ENCODE data around the gene SPAG17. TPM values are rescaled to one million over a fixed set of nuclear protein-coding genes. Genes with fewer than 3 reads are reported as not detected.

The SPAG17 gene
- polyA plus RNA-seq, 1 donor from 2014 or later: not detected

- Mint-ChIP-seq H3K36me3 (no peaks in the 10 kb centered on the region), H3K4me1 (no peaks in the 10 kb centered on the region), H3K4me3 (no peak overlapping the region), H3K27ac (peak overlapping the region in 1 of 3 donors; percentile 20), H3K27me3 (peaks cover 4% of the 10 kb centered on the region), H3K9me3 (peaks cover 0 to 2% (median 0%) of the 10 kb centered on the region in 3 donors)
These were observed 66.1 kb downstream of the SPAG17 start for GRCh38 chr1:118118873-118119463.

- Mint-ChIP-seq H3K4me3 (no peak overlapping the region), H3K27ac (no peak overlapping the region), H3K27me3 (peaks cover 6% of the 10 kb centered on the region), H3K36me3 (no peaks in the 10 kb centered on the region), H3K9me3 (peaks cover 0 to 2% (median 0%) of the 10 kb centered on the region in 3 donors), H3K4me1 (no peaks in the 10 kb centered on the region)
These were observed 66.6 kb downstream of the SPAG17 start for GRCh38 chr1:118118469-118118868.

- Mint-ChIP-seq H3K4me3 (no peak overlapping the region), H3K4me1 (no peaks in the 10 kb centered on the region), H3K27ac (no peak overlapping the region), H3K9me3 (peaks cover 0 to 2% (median 0%) of the 10 kb centered on the region in 3 donors), H3K27me3 (peaks cover 6% of the 10 kb centered on the region), H3K36me3 (no peaks in the 10 kb centered on the region)
These were observed 67.5 kb downstream of the SPAG17 start for GRCh38 chr1:118117521-118117920.

- no peaks in the 10 kb centered on the region for H3K4me1 Mint-ChIP-seq
- no peak overlapping the region for H3K4me3 Mint-ChIP-seq
- H3K27me3 Mint-ChIP-seq: peaks cover 6% of the 10 kb centered on the region
- H3K36me3 Mint-ChIP-seq: no peaks in the 10 kb centered on the region
- peaks cover 0 to 2% (median 0%) of the 10 kb centered on the region in 3 donors for H3K9me3 Mint-ChIP-seq
- H3K27ac Mint-ChIP-seq: no peak overlapping the region
These were observed 68.1 kb downstream of the SPAG17 start for GRCh38 chr1:118116909-118117308.

- Mint-ChIP-seq H3K36me3 (no peaks in the 10 kb centered on the region), H3K9me3 (peaks cover 0 to 2% (median 0%) of the 10 kb centered on the region in 3 donors), H3K4me3 (no peak overlapping the region), H3K27me3 (peaks cover 6% of the 10 kb centered on the region), H3K4me1 (no peaks in the 10 kb centered on the region), H3K27ac (no peak overlapping the region)
These were observed 68.6 kb downstream of the SPAG17 start for GRCh38 chr1:118116401-118116800.

GRCh38 chr1:118115567-118116295, 69.3 kb downstream of the SPAG17 start:
- Mint-ChIP-seq H3K9me3 (peaks cover 0 to 2% (median 0%) of the 10 kb centered on the region in 3 donors), H3K27ac (no peak overlapping the region), H3K27me3 (peaks cover 6% of the 10 kb centered on the region), H3K4me1 (no peaks in the 10 kb centered on the region), H3K36me3 (no peaks in the 10 kb centered on the region), H3K4me3 (no peak overlapping the region)

GRCh38 chr1:118113261-118113660, 71.8 kb downstream of the SPAG17 start:
- peaks cover 6% of the 10 kb centered on the region for H3K27me3 Mint-ChIP-seq
- no peak overlapping the region for H3K27ac Mint-ChIP-seq
- no peaks in the 10 kb centered on the region for H3K4me1 Mint-ChIP-seq
- no peak overlapping the region for H3K4me3 Mint-ChIP-seq
- H3K9me3 Mint-ChIP-seq: peaks cover 0 to 2% (median 0%) of the 10 kb centered on the region in 3 donors
- no peaks in the 10 kb centered on the region for H3K36me3 Mint-ChIP-seq

GRCh38 chr1:118110580-118110979, 74.4 kb downstream of the SPAG17 start:
- Mint-ChIP-seq H3K36me3 (no peaks in the 10 kb centered on the region), H3K4me3 (no peak overlapping the region), H3K27ac (no peak overlapping the region), H3K27me3 (peaks cover 5% of the 10 kb centered on the region), H3K9me3 (no peaks in the 10 kb centered on the region), H3K4me1 (no peaks in the 10 kb centered on the region)

- Mint-ChIP-seq H3K36me3 (no peaks in the 10 kb centered on the region), H3K4me1 (no peaks in the 10 kb centered on the region), H3K27me3 (peaks cover 2% of the 10 kb centered on the region), H3K4me3 (no peak overlapping the region), H3K9me3 (no peaks in the 10 kb centered on the region), H3K27ac (no peak overlapping the region)
These were observed 80.1 kb downstream of the SPAG17 start for GRCh38 chr1:118104951-118105350.

GRCh38 chr1:118102445-118102844, 82.6 kb downstream of the SPAG17 start:
- Mint-ChIP-seq H3K27me3 (peaks cover 2% of the 10 kb centered on the region), H3K27ac (no peak overlapping the region), H3K4me3 (no peak overlapping the region), H3K9me3 (no peaks in the 10 kb centered on the region), H3K36me3 (no peaks in the 10 kb centered on the region), H3K4me1 (no peaks in the 10 kb centered on the region)

GRCh38 chr1:118101999-118102398, 83.0 kb downstream of the SPAG17 start:
- Mint-ChIP-seq H3K4me1 (no peaks in the 10 kb centered on the region), H3K27ac (no peak overlapping the region), H3K9me3 (no peaks in the 10 kb centered on the region), H3K4me3 (no peak overlapping the region), H3K27me3 (no peaks in the 10 kb centered on the region), H3K36me3 (no peaks in the 10 kb centered on the region)

- H3K4me1 Mint-ChIP-seq: no peaks in the 10 kb centered on the region
These were observed 83.5 kb downstream of the SPAG17 start for GRCh38 chr1:118101515-118101844.

GRCh38 chr1:118100686-118101514, 84.1 kb downstream of the SPAG17 start:
- Mint-ChIP-seq H3K4me1 (no peaks in the 10 kb centered on the region), H3K27me3 (peaks cover 1% of the 10 kb centered on the region), H3K36me3 (no peaks in the 10 kb centered on the region), H3K27ac (no peak overlapping the region), H3K4me3 (no peak overlapping the region), H3K9me3 (no peaks in the 10 kb centered on the region)

More at GRCh38 chr1:118101515-118101844, 83.5 kb downstream of the SPAG17 start:
- H3K27me3 Mint-ChIP-seq: no peaks in the 10 kb centered on the region
- H3K27ac Mint-ChIP-seq: no peak overlapping the region
- no peaks in the 10 kb centered on the region for H3K36me3 Mint-ChIP-seq
- H3K9me3 Mint-ChIP-seq: no peaks in the 10 kb centered on the region
- no peak overlapping the region for H3K4me3 Mint-ChIP-seq

- H3K4me1 Mint-ChIP-seq: no peaks in the 10 kb centered on the region
- no peaks in the 10 kb centered on the region for H3K36me3 Mint-ChIP-seq
- H3K27me3 Mint-ChIP-seq: peaks cover 1% of the 10 kb centered on the region
- no peak overlapping the region for H3K4me3 Mint-ChIP-seq
- no peaks in the 10 kb centered on the region for H3K9me3 Mint-ChIP-seq
- H3K27ac Mint-ChIP-seq: no peak overlapping the region
These were observed 85.3 kb downstream of the SPAG17 start for GRCh38 chr1:118099686-118100085.

GRCh38 chr1:118097622-118098348, 87.2 kb downstream of the SPAG17 start:
- peaks cover 1% of the 10 kb centered on the region for H3K27me3 Mint-ChIP-seq
- no peaks in the 10 kb centered on the region for H3K4me1 Mint-ChIP-seq

More at GRCh38 chr1:118097622-118098348, 87.2 kb downstream of the SPAG17 start:
- H3K9me3 Mint-ChIP-seq: no peaks in the 10 kb centered on the region
- no peaks in the 10 kb centered on the region for H3K36me3 Mint-ChIP-seq
- H3K4me3 Mint-ChIP-seq: no peak overlapping the region
- no peak overlapping the region for H3K27ac Mint-ChIP-seq
